SK-N-MC (cell line): ENCODE measurements around the gene SHE.

Source experiments
- EZH2 ChIP-seq: fragments of 200-600 bp; sonication (generic); IDR thresholded peaks from one replicate; pipeline ENCODE4 v1.6.1; 2017; ENCODE audit warnings: antibody characterized with exemption
- FOXP2 ChIP-seq: optimal IDR thresholded peaks from 2 replicates; pipeline ENCODE3; 2011; ENCODE audit warnings: mild to moderate bottlenecking, moderate library complexity; ENCODE audit not compliant: insufficient read depth; ENCODE audit errors: extremely low read length, control extremely low read depth
- POLR2AphosphoS5 ChIP-seq: IDR thresholded peaks from 2 replicates; pipeline ENCODE4 v1.6.1; 2012; ENCODE audit warnings: mild to moderate bottlenecking, low read depth, low read length, borderline replicate concordance

- no peak for TF ChIP-seq EZH2
- TF ChIP-seq POLR2AphosphoS5 = no peak
- TF ChIP-seq FOXP2 = no peak
Observed at GRCh38 chr1:154485106-154485505, 17.1 kb downstream of the SHE start.
